OCI-LY3 (cell line): ENCODE results near the gene SARDH.

Source experiments
- H2AFZ ChIP-seq: fragments of 200-600, 300-600 bp; shearing (Covaris generic); 2 replicates; pipeline ENCODE4 v1.6.0; 2014; ENCODE audit warnings: antibody characterized with exemption, low read depth, low read length
- H3K27ac ChIP-seq: fragments of 200-600, 300-600 bp; sonication (generic); 2 replicates; pipeline ENCODE4 v1.5.1; 2014; ENCODE audit warnings: mild to moderate bottlenecking, low read length, moderate library complexity, mixed read lengths
- H3K27me3 ChIP-seq: fragments of 200-600, 300-600 bp; sonication (generic); 2 replicates; pipeline ENCODE4 v1.6.1; 2014; ENCODE audit warnings: low read depth, low read length, mixed read lengths
- H3K36me3 ChIP-seq: fragments of 200-600, 300-600 bp; sonication (generic); replicated peaks from 2 replicates; pipeline ENCODE3; 2014; ENCODE audit warnings: low read depth, low read length, mixed read lengths
- H3K4me1 ChIP-seq: fragments of 300-600, 200-600 bp; sonication (generic); 2 replicates; pipeline ENCODE4 v1.6.1; 2014; ENCODE audit warnings: low read length, mixed read lengths
- H3K4me2 ChIP-seq: fragments of 200-600, 300-600 bp; sonication (generic); 2 replicates; pipeline ENCODE4 v1.6.1; 2014; ENCODE audit warnings: low read length, mixed read lengths
- H3K4me3 ChIP-seq: fragments of 300-600, 200-600 bp; sonication (generic); 2 replicates; pipeline ENCODE4 v1.5.1; 2014; ENCODE audit warnings: antibody characterized with exemption, mild to moderate bottlenecking, low read length, moderate library complexity
- H3K79me2 ChIP-seq: fragments of 300-600, 200-600 bp; shearing (Covaris generic); 2 replicates; pipeline ENCODE4 v1.6.1; 2014; ENCODE audit warnings: mild to moderate bottlenecking, low read length, mixed read lengths
- H3K9ac ChIP-seq: fragments of 300-600, 200-600 bp; shearing (Covaris generic); 2 replicates; pipeline ENCODE4 v1.6.0; 2014; ENCODE audit warnings: mild to moderate bottlenecking, low read length, moderate library complexity
- H3K9me3 ChIP-seq: fragments of 200-600, 300-600 bp; shearing (Covaris generic); 2 replicates; pipeline ENCODE4 v1.6.1; 2014; ENCODE audit warnings: low read length, mixed read lengths; ENCODE audit not compliant: insufficient read depth
- H4K20me1 ChIP-seq: fragments of 200-600, 300-600 bp; sonication (generic); 2 replicates; pipeline ENCODE4 v1.6.1; 2016; ENCODE audit warnings: low read length, mixed read lengths; ENCODE audit not compliant: insufficient read depth
- EZH2phosphoT487 ChIP-seq: fragments of 200-600 bp; shearing (Covaris generic); IDR thresholded peaks from 2 replicates; pipeline ENCODE4 v1.6.1; 2018; ENCODE audit warnings: antibody characterized with exemption, mixed run types, low read depth
- TF ChIP-seq, protein P1 (sequence below): fragments of 200-600, 300-600 bp; sonication (generic); IDR thresholded peaks from 2 replicates; pipeline ENCODE4 v1.5.1; 2014; ENCODE audit warnings: antibody characterized with exemption, low read length, low read depth

Gene SARDH

DNA sequence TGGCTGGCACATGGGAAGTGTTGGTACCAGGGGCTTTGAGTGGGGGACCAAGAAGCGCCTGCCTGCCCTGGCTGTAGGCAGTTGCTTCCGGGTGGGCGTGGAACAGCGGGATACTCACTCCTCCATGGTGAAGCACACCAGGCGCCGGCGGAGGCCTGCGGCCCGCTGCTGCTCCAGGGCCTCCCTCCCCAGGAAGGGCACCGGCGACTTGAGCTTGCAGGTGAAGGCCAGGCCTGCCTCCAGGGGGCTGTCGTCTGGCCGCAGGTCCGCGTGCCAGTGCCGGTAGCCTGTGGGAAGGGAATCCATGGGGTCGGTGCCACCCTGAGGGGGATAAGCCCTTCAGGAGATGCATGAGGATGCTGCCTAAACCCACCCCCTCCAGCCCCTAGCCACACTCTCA is 67.7 kb downstream of the SARDH start:
- H4K20me1 ChIP-seq: no peaks in the 10 kb centered on the region
- H3K36me3 ChIP-seq: no peaks in the 10 kb centered on the region
- H3K27me3 ChIP-seq: peaks cover 3% of the 10 kb centered on the region; the same call in 1 of the 2 replicates
- H3K4me2 ChIP-seq: no peak overlapping the region
- TF ChIP-seq, protein P1, sequence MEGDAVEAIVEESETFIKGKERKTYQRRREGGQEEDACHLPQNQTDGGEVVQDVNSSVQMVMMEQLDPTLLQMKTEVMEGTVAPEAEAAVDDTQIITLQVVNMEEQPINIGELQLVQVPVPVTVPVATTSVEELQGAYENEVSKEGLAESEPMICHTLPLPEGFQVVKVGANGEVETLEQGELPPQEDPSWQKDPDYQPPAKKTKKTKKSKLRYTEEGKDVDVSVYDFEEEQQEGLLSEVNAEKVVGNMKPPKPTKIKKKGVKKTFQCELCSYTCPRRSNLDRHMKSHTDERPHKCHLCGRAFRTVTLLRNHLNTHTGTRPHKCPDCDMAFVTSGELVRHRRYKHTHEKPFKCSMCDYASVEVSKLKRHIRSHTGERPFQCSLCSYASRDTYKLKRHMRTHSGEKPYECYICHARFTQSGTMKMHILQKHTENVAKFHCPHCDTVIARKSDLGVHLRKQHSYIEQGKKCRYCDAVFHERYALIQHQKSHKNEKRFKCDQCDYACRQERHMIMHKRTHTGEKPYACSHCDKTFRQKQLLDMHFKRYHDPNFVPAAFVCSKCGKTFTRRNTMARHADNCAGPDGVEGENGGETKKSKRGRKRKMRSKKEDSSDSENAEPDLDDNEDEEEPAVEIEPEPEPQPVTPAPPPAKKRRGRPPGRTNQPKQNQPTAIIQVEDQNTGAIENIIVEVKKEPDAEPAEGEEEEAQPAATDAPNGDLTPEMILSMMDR: no peak
- no peak for TF ChIP-seq EZH2phosphoT487
- no peaks in the 10 kb centered on the region for H3K9me3 ChIP-seq
- H3K4me3 ChIP-seq: no peak overlapping the region
- H3K79me2 ChIP-seq: no peaks in the 10 kb centered on the region
- no peak overlapping the region for H3K9ac ChIP-seq
- H3K4me1 ChIP-seq: no peaks in the 10 kb centered on the region
- no peak overlapping the region for H3K27ac ChIP-seq
- no peak overlapping the region for H2AFZ ChIP-seq

DNA sequence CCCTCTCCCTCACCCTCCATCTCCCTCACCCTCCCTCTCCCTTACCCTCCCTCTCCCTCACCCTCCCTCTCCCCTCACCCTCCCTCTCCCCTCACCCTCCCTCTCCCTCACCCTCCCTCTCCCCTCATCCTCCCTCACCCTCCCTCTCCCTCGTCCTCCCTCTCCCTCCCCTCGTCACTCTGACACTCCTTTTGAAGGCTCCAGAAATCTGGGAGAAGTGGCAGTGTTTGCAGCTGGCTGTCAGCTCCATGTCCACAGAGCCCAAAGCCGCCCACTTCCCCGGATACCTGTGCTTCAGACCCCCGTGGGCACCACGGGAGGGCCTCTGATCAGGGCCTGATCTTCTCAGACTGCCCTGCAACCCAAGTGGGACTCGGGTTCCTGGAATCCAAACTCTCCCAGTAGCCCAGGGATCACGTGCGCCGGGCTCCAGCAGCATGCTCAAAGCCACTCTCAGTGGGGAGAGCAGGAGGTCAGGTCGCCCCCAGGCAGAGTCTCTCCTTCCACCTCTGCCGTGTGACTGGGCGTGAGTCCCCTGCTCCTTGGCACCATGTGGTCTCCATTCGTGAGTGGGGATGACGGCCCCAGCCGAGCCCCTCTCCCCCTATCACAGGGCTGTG is 68.9 kb downstream of the SARDH start:
- H3K4me1 ChIP-seq: no peaks in the 10 kb centered on the region
- no peak overlapping the region for H3K9ac ChIP-seq
- H3K27ac ChIP-seq: no peak overlapping the region
- H4K20me1 ChIP-seq: no peaks in the 10 kb centered on the region
- H3K4me3 ChIP-seq: no peak overlapping the region
- no peaks in the 10 kb centered on the region for H3K27me3 ChIP-seq
- no peaks in the 10 kb centered on the region for H3K36me3 ChIP-seq
- no peak overlapping the region for H2AFZ ChIP-seq
- TF ChIP-seq EZH2phosphoT487: no peak
- TF ChIP-seq, protein P1: no peak
- no peaks in the 10 kb centered on the region for H3K9me3 ChIP-seq
- H3K4me2 ChIP-seq: no peak overlapping the region
- no peaks in the 10 kb centered on the region for H3K79me2 ChIP-seq

DNA sequence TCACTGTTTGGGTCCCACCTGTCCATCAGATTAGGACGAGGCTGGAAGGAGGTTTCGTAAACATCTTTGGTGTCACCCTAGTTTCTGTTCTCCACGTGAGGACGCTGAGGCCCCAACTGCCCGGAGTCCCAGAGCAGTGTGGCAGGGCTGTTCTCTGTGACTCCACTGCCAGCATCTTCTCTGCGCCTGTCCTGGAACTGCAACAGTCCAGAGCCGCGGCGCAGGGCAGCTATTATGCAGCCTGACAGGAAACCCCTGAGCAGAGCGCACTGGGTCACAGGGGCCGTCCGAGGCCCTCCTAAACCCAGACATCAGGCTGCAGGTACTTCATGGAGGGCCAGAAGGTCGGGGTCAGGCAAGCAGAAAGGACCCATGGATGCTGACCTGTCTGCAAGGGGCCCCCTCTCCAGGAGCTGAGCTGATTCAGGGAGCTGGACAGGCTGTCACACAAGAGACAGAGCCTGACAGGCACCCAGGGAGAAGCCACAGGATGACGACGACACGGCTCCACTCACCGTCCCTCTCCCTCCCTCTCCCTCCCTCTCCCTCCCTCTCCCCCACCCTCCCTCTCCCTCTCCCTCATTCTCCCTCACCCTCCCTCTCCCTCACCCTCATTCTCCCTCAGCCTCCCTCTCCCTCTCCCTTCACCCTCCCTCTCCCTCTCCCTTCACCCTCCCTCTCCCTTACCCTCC is 70.2 kb downstream of the SARDH start:
- Histone ChIP-seq H3K79me2 (no peaks in the 10 kb centered on the region), H3K27ac (no peak overlapping the region), H3K9ac (no peak overlapping the region), H3K4me3 (no peak overlapping the region), H3K27me3 (no peaks in the 10 kb centered on the region), H3K36me3 (no peaks in the 10 kb centered on the region), H2AFZ (no peak overlapping the region), H3K4me1 (no peaks in the 10 kb centered on the region), H3K9me3 (no peaks in the 10 kb centered on the region), H4K20me1 (no peaks in the 10 kb centered on the region), H3K4me2 (no peak overlapping the region)
- TF ChIP-seq EZH2phosphoT487: no peak
- TF ChIP-seq, protein P1: no peak

DNA sequence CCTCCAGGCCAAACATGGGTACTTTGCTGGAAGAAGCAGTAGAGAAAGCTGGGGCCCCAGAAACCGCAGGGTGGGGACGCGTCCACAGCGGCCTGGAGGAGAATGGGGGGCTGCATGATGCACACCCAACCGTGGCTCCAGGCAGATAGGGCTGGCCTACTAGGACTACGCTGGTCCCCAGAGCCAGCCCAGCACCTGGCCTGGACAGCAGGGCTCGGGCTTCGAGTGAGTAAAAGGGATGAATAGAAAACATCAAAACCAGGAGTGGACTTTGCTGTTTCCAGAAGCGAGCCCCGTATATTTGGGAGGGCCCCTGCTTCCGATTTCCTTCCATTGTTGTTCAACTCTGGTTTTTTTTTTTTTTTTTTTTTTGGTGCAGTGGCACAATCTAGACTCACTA is 71.3 kb downstream of the SARDH start:
- no peaks in the 10 kb centered on the region for H3K27me3 ChIP-seq
- H3K27ac ChIP-seq: no peak overlapping the region
- H3K9ac ChIP-seq: no peak overlapping the region
- no peak overlapping the region for H3K4me2 ChIP-seq
- no peaks in the 10 kb centered on the region for H3K79me2 ChIP-seq
- H3K36me3 ChIP-seq: no peaks in the 10 kb centered on the region
- H3K9me3 ChIP-seq: no peaks in the 10 kb centered on the region
- TF ChIP-seq EZH2phosphoT487: no peak
- TF ChIP-seq, protein P1: no peak
- no peaks in the 10 kb centered on the region for H3K4me1 ChIP-seq
- H3K4me3 ChIP-seq: no peak overlapping the region
- no peak overlapping the region for H2AFZ ChIP-seq
- H4K20me1 ChIP-seq: no peaks in the 10 kb centered on the region
